KBM-7 (cell line): ENCODE results near the gene CDK14.

Experiments
- DNase-seq: peaks from one replicate; pipeline ENCODE4 v3.0.0-alpha.2; 2015
- in situ Hi-C: fragments of 300-500 bp; cut with MboI; formaldehyde crosslinking; loops from 2 replicates; pipeline ENCODE4 v1.14.3; 2020; ENCODE audit warnings: low sequenced_read_pairs, low pct_unique_long_range_greater_than_20kb, mixed read lengths

The CDK14 gene

DNA sequence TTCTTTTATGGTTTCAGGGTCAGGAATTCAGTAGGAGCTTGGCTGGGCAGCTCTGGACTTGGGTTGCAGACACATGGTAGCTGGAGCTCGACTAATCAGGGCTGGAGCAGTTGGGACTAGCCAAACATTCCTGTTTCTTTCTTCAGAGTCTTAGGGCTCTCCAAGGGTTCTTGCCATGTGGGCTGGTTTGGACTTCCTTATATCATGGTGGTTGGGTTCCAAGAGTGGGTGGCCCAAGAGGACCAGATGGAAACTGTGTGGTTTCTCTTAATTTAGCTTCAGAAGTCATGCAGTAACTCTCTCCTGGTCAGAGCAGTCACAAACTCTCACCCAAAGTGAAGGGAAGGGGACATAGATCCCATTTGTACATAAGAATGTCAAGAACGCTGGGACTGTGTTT lies 398.0 kb downstream of the CDK14 start:
- in situ Hi-C loops = no loop called here
- no peak for DNase-seq

DNA sequence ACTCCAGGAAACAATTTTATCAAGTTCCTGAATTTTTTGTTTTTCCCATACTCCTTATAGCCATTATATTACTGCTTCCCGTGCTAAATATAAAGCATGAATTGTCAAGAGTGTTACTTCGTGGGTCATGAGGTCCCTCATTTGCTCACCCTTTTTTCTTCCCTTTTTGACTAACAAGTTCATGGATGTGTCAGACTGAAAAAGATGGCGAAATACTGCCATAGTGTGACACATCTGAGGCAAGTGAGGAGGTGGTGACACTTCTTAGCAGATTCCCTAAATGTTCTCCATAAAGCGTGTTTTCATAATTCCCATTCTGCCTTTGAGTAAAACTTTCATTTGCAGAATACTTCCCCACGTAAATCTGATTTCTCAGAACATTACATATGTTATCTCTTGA lies 398.5 kb downstream of the CDK14 start:
- in situ Hi-C loops = no loop called here
- no peak for DNase-seq

GRCh38 chr7:90995996-90996395 lies 399.9 kb downstream of the CDK14 start:
- DNase-seq = no peak
- in situ Hi-C loops = no loop called here

- DNase-seq = no peak
- in situ Hi-C loops = no loop called here
Observed at GRCh38 chr7:90999989-91000979, 404.2 kb downstream of the CDK14 start.

GRCh38 chr7:91005024-91005423 lies 408.9 kb downstream of the CDK14 start:
- no peak for DNase-seq
- in situ Hi-C loops = no loop called here

- no peak for DNase-seq
- in situ Hi-C loops = no loop called here
Observed at GRCh38 chr7:91005841-91006240, 409.7 kb downstream of the CDK14 start.

DNA sequence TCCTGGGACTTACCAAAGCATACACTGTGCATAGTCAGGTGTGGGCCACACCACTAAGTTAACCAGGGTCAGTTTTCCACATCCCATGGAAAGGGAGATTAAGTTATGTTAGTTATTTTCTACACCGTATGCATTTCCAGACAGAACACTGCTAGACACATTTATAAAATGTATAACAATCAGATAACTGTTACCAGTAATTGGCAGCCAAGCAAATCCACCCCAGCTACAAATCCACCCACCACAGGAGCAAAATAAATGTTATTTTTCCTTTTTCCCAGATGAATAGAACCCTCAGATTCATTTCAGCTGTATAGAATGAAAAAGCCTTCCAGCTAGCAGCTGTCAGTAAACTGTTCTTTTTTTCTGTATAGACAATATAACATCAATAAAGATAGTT lies 411.2 kb downstream of the CDK14 start:
- DNase-seq = no peak
- in situ Hi-C loops = no loop called here

GRCh38 chr7:91013078-91013477 lies 417.0 kb downstream of the CDK14 start:
- in situ Hi-C loops = no loop called here
- DNase-seq = no peak

DNA sequence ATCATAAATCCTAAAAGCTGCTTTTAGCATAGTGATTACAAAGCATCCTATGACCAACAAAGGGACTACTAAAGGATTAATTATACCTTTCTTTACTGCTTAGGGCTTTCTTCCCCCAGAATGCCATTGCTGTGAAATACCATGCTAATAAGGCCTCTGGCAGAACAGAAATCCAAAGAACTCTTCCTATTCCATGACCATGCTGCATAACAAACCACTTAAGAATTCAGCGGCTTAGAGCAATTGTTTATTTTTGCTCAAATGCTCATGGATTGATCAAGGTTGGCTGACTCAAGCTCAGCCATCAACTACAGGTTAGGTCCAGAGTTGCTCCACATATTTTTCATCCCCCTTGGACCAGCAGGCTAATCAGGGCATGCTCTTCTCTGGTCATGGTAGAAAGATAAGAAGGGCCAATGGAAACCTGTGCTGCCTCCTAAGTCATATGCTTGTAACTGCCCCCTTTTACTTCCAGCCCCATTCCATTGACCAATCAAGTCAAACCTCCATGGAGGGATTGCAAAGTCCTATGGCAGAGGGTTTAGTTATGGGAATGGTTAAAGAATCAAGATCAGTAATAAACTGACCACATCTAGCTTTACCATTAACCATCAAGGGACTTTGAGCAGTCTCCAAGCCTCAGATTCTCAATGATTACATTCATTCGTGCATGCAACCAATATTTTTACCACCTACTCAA lies 423.7 kb downstream of the CDK14 start:
- in situ Hi-C loops = no loop called here
- no peak for DNase-seq

GRCh38 chr7:91020636-91021385 lies 424.7 kb downstream of the CDK14 start:
- no peak for DNase-seq
- in situ Hi-C loops = no loop called here

DNA sequence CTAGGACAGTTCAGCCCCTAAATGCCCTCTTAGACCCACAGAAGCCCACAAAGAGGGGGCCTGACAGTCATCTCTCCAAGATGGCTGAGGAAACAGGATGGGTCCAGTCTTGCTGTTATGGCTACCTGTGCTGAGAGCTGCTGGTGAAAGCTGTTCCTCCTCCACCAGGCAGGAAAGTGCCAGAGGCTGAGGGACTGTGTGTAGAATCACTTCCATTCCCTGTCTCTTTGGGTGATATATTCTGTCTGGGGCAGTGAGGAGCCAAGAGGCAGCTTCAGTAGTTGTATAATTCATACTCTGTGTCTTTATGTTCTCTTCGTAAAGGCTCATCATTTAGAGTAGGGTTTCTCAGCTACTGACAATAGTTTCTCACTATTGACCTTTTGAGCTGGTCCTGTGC lies 425.8 kb downstream of the CDK14 start:
- in situ Hi-C loops = no loop called here
- no peak for DNase-seq

DNA sequence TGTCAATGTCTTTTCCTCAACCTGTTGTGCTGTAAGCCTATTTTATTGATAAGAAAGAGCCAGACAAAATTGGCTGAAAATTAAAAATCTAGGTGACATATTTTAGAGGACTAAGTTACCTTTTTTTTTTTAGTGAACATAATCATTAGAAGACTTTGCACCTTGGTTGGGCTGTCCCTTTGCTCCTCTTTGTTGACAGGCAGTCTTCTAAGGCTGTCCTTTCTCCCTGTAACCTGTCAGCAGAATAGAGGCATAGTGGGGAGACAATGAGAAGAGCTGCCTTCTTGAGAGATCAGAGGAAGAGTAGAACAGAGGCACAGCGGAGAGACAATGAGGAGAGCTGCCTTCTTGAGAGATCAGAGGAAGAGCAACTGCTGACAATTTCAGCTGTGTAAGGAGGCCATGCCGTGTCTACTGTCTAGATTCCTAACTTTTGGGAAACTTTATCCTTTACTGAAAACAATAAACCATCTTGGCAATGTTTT lies 429.8 kb downstream of the CDK14 start:
- DNase-seq = no peak
- in situ Hi-C loops = no loop called here

DNA sequence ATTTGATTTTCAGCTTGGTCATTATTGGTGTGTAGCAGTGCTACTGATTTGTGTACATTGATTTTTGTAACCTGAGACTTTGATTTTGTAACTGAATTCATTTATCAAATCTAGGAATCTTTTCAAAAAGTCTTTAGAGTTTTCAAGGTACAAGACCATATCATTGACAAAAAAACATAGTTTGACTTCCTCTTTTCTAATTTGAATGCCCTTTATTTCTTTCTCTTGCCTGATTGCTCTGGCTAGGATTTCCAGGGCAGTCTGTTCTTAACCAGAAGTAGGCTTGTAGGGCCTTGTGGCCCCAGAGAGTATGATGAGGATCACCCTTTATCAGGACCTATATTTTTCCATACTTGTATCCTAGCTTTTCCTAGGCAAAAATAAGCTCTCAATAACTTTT lies 433.6 kb downstream of the CDK14 start:
- in situ Hi-C loops = no loop called here
- DNase-seq = no peak

GRCh38 chr7:91030680-91031380 lies 434.7 kb downstream of the CDK14 start:
- in situ Hi-C loops = no loop called here

DNA sequence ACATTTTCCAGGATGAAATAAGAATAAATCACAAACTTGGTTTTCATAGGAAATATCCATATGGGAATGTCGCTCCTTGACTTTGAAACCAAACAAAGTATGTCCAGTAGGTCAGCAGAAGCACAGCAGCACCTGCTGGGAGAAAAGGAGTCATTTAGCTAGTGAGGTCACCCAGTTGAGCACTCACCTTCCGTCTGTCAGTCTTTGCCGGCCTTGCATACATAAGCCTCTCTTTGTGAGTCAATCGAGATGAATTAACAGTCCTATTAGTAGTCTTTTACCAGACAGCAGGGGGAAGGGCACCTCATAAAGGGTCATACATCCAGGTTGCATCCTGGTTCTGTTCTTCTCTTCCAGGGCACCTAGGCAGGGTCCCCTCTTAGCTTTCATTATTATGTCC lies 435.6 kb downstream of the CDK14 start:
- in situ Hi-C loops = no loop called here
- no peak for DNase-seq

More at GRCh38 chr7:91030680-91031380, 434.7 kb downstream of the CDK14 start:
- DNase-seq = no peak

DNA sequence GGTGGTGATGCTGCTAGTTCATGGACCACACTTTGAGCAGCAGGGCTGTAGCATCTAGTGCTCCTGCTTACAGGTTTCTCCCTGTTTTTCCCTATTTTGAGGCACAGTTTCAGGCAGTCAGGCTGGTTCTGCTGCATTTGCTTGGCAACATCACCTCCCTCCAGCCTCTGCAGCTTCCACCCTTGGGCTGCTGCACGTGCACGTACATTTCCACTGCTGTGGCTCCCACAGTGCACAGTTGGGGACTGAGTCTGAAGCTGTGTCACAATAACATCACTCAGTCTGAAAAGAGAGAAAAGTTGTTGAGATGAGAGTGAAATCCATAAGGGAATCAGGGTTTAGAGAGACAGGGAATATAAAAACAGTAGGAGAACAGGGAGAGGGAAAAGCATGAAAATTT lies 437.5 kb downstream of the CDK14 start:
- DNase-seq = no peak
- in situ Hi-C loops = no loop called here

- peak; percentile 51 for DNase-seq
- in situ Hi-C loops = no loop called here
Observed at GRCh38 chr7:91034459-91035368, 438.6 kb downstream of the CDK14 start.

DNA sequence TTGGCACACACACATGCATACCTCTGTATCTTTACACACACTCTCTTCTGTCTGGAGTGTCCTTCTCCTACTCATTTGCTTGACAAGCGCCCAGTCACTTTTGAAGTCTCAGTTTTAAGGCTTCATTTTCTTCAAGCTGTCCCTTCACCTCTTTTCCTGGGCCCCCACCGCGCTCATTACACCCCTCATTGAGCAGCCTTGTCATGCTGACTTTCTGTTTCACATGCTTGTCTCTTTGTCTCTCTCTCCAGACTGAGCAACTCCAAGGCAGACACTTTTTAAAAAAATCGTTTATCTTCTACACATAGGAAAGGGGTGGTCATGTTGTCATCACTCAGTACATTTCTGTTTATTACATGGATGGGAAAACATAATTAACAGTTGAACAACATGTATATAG lies 442.9 kb downstream of the CDK14 start:
- DNase-seq = no peak
- in situ Hi-C loops = no loop called here
